Right ventricle myocardium superior (tissue), 1 donor: ENCODE data around the gene GLG1. TPM values are rescaled to one million over a fixed set of nuclear protein-coding genes. Genes with fewer than 3 reads are reported as not detected.
A peak's percentile ranks its signal among the peaks of the same experiment; 100 is the strongest.

Experiments
- ATAC-seq: fragments of 200-7000 bp; cut with Tn5 transposase; one replicate; pipeline ENCODE4 v1.9.1; 2020; ENCODE audit warnings: mild to moderate bottlenecking; ENCODE audit not compliant: poor library complexity
- DNase-seq: peaks from one replicate; pipeline ENCODE4 v3.0.0-alpha.2; 2020
- intact Hi-C: fragments of 100-400 bp; cut with DNase I; formaldehyde crosslinking; loops from one replicate; pipeline ENCODE4 v1.11.2; 2022
- total RNA-seq: library from RNA; stranded (reverse); fragmentation: NEBNext Ultra II Directional; extraction: Animal tissue kit (Norgen Biotek cat#: 25700); gene quantifications from one replicate; pipeline ENCODE4 v1.2.1, GENCODE V29; 2021
- donor health status: DM: no; HTN: yes; CAD: no; lungs with severe emphysema.

GLG1 gene
- total RNA-seq, 1 donor from 2014 or later: 62.4 TPM

DNA sequence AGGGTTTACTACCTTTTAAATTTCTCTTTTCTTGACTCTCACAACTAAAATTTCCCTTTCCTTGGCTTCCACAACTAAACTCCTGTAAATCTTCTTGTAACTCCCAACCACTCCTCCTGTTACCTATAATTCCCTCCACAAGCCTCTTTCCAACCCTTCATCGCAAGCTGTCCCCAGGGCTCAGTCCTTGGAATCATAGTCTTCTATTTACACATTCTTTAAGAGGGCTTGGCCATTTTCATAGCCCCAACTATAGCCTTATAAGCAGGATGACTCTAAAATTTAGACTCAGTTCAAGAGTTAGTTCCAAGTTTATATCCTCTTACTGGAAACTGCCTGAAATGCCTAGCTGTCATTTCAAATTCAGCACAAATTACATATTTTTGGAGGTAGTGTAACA is 23.9 kb downstream of the GLG1 start:
- no peak for ATAC-seq
- DNase-seq: no peak
- intact Hi-C loops: no loop called here

DNA sequence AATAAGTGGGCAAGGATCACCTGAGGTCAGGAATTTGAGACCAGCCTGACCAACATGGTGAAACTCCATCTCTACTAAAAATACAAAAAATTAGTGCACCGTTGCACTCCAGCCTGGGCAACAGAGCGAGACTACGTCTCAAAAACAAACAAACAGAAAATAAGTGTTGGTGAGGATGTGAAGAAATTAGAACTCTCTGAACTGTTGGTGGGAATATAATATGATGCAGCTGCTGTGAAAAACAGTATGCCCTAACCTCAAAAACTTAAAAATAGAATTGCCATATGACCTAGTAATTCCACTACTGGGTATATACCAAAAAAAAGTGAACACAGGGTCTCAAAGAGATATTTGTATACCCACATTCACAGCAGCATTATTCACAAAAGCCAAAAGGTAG is 26.1 kb downstream of the GLG1 start:
- no peak for ATAC-seq
- intact Hi-C loops: no loop called here
- DNase-seq: no peak

DNA sequence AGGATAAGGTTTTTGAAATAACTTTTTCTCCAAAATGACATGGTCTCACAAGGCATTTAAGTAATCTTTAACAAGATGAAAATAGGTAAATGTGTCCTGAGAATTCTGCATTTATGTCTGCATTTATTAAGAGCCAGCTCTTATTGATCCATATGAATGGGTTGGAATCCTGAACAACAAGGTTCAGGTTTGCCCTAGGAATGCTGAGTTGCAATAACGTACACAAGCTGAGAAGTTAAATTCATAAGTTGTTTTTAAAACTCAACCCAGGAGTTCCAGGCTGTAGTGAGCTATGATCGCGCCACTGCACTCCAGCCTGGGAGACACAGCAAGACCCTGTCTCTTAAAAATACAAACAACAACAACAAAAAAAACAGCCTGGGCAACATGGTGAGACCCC is 28.1 kb downstream of the GLG1 start:
- no peak for ATAC-seq
- intact Hi-C loops: no loop called here
- no peak for DNase-seq

DNA sequence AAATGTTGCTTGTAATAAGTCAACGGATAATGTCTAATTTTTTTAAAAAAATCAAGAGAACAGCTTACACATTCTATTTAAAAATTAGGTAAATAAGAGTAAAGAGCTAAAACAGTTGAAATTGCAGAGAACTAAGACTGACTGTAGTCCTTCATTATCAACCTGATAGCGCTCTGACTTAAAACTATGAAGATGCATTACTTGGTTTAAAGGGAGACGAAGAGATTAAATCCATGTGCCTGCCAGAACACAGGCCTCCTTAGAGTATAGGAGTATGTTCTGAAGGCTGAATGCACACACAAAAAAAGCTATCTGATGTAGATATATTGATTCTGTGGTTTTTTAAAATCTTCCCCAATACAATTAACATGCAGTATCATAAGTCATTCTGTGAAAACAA is 28.5 kb downstream of the GLG1 start:
- intact Hi-C loops: no loop called here
- ATAC-seq (no peak), DNase-seq (no peak)

DNA sequence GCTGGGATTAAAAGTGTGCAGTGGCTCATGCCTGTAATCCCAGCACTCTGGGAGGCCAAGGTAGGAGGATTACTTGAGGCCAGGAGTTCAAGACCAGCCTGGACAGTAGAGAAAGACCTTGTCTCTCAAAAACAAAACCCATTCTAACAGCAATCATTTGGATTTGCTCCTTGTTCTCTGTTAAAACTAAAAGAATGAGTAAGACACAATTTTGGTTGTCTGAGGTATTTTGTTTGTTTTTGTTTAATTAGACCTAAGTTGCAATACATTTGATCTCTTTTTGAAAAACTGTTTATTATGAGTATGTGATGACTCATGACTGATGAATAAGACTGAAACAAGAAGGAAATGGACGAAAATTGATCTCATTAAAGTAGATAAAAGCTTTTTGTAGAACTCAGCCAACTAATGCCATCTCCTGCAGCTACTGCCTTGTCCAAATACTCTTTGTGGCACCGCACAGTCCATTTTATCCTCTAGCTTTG is 29.0 kb downstream of the GLG1 start:
- intact Hi-C loops: no loop called here
- ATAC-seq (no peak), DNase-seq (no peak)

DNA sequence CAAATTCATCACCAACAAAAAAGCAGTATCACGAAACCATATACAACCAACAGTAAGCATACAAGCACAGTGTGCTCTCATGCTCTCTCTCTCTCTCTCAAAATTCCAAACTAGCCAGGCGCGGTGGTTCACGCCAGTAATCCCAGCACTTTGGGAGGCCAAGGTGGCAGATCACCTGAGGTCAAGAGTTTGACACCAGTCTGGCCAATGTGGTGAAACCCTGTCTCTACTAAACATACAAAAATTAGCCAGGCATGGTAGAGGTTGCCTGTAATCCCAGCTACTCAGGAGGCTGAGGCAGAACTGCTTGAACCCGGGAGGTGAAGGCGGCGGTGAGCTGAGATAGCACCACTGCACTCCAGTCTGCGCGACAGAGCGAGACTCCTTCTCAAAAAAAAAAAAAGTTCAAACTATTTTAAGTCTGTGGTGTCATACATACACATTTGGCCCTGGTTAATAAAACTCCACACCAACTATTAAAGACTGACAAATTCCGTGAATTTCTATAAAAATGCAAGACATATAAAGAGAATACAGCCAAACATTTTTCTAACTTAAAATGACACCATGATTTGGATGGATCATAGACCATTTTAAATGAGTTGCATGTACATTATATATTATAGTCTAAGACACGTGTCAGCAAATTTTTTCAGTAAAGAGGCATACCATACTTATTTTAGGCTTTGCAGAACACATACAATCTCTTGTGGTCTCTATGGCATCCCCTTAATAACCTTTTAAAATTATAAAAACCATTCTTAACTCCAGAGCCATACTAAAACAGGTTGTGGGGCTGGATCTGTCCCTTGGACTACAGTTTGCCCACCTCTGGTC is 30.9 kb downstream of the GLG1 start:
- DNase-seq: no peak
- intact Hi-C loops: no loop called here
- ATAC-seq: peak; percentile 66

DNA sequence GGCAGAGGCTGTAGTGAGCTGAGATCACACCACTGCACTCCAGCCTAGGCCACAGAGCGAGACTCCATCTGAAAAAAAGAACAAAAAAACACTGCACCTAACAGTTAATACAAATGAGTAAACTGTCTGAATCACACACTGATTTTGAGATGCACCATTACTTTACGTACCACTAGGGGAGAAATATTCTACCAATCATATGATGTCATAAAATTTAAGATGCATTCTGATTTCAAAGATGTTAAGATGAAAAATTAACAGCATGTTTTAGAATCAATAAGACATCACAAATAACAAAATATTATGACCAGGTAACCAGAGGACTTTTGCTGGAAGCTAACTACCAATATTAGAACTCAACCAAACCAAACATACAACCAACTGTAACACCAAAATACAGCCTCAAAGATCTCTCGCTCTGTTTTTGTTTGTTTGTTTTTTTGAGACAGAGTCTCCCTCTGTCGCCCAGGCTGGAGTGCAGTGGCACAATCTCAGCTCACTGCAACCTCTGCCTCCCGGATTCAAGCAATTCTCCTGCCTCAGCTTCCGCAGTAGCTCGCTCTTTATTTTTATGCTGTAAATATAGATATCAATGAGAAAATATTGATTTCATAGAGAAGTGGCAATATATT is 31.6 kb downstream of the GLG1 start:
- ATAC-seq (no peak), DNase-seq (no peak)
- intact Hi-C loops: no loop called here

DNA sequence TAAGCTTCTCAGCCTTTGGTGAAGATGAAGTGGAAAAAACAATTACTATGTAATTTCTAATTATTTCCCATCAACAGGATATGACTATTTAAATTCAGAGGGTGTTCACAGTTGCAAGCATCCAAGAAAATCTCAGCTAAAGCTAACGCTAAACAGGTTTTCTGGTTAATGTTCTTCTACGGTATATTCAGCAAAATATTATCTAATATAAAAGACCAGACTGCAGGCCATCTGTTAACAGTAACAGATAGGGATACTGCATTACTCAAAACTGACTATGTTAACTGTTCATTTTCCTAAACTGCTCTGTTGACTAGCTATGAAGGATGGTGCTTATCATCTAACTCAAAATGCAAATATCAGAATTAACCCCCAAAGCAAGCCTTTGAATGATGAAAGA is 32.8 kb downstream of the GLG1 start:
- intact Hi-C loops: no loop called here
- DNase-seq (no peak), ATAC-seq (no peak)

DNA sequence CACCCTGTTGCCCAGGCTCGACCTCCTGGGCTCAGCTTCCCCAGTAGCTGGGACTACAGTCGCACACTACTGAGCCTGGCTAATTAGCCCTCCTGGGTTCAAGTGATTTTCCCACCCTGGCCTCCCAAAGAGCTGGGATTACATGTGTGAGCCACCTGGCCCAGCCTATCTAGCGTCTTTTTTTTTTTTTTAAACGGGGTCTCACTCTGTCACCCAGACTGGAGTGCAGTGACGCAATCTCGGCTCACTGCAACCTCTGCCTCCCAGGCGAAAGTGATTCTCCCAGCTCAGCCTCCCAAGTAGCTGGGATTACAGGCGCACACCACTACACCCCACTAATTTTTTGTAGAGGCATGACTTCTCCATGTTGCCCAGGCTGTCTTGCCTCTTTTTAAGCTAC is 33.3 kb downstream of the GLG1 start:
- ATAC-seq: no peak
- no peak for DNase-seq
- intact Hi-C loops: no loop called here

DNA sequence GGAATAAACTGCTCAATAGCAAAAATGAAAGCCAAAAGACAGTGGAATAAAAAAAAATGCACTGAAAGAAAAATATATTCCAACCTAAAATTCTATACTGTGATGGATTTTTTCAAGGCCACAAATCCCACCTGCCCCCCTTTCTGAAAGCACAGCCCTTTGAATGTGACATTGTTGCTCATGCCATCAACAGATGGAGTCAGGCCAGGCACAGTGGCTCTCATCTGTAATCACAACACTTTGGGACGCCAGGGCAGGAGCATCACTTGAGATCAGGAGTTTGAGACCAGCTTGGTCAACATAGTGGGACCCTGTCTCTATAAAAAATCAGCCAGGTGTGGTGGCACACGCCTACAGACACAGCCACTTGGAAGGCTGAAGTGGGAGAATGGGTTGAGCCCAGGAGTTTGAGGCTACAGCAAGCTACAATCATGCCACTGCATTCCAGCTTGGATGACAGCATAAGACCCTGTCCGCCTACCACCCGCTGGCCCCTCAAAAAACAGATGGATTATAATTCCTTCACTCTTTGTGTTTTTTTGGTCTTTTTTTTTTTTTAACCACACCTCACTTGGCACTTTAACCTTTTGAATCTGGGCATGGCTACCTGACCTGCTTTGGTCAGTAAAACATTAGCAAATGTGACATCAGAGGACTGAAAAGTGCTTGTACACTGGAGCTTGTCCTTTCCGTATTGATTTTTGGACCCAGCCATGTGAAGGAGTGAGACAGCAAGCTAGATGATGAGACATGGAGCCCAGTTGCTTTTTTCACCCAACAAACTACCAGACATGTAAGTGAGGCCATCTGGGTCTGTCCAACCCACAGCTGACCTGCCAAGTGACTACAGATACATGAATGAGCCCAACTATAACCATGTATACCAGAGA is 36.3 kb downstream of the GLG1 start:
- no peak for DNase-seq
- ATAC-seq: peak; percentile 16

DNA sequence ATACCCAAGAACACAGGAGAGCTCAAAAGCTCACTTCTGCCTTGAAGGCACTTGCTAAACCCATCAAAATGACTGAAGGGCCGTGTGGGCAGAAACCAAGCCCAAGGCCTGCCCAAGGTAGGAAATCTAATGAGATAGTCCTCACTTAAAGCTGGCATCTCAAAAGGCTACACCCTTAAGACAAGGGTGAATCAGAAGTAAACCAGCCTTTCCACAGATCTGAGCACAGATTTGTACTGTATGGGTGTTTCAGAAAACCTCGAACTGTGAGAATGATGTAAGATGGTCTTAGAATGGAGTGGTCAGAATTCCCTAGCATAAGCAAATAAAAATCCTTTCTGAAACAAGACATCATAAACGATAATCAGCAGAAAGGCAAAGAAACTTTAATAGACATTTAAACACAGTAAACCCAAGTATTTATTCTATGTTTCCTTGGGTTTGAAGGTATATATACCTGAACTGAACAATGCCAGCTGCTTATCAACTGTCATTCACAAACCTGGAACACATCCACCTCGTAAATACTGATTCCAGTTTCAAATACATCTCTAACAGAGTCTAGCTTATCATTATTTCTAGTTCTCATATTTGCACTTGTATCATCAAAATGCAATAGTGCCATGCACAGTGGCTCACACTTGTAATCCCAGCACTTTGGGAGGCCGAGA is 37.8 kb downstream of the GLG1 start:
- intact Hi-C loops: no loop called here
- ATAC-seq (no peak), DNase-seq (no peak)

More for the DNA sequence above, 36.3 kb downstream of the GLG1 start:
- intact Hi-C loops: no loop called here

DNA sequence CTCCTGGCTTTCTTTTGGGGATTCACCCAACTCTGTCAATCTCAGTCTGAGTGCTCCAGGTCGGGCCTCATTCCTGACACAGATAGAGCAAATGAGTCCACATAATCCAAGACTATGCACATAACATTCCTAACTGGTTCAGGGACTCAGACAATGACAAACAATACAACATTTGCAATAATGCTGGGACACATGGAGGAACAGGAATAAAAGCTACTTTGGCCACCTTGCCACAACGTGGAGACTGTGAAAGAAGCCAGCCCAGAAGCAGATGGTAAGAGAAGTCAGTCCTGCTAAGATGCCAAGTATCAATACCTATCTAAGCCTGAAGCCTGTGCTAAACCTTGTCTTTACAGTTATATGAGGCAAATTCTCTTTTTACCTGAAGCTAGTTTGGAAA is 39.0 kb downstream of the GLG1 start:
- no peak for ATAC-seq
- intact Hi-C loops: no loop called here
- DNase-seq: no peak

DNA sequence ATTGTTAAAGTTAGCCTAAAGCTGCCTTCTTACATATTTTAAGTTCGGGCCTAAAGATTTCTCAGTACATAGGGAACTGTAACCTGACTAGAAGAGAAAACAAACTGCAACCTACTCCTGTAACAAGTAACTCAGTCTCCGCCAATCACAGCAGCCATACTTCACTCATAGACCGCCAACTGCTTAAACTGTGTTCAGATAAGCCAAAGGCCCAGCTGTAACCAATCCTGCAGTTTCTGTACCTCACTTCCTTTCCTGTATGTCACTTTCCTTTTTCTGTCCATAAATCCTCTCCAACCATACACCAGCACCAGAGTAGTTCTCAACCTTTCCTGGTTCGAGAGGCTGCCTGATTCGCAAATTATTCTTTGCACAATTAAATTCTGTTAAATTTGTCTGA is 41.5 kb downstream of the GLG1 start:
- ATAC-seq (no peak), DNase-seq (no peak)
- intact Hi-C loops: no loop called here

DNA sequence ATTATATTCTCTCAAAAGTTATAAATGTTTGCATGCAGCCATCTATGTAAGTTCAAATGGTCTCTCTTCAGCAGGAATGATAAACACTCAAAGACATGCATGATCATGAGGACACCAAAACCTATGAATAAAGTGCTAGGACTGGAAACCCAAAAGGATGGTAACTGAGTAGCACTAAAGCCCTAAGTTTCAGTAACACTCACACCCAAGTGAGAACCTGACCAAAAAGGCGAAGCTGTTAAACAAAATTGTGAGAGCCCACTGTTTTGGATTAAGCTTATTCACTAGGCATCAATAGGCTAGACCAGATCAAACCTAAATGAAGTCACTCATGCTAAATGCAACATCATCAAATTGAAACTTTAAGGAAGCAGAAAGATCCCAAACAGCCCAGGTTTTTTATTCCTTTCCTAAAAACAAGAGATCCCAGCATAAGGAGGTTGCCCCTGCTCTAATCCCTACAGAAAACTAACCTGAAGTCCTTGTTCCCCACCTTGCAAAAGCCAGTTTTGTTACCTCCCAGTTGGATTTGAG is 42.4 kb downstream of the GLG1 start:
- DNase-seq: no peak
- intact Hi-C loops: no loop called here

DNA sequence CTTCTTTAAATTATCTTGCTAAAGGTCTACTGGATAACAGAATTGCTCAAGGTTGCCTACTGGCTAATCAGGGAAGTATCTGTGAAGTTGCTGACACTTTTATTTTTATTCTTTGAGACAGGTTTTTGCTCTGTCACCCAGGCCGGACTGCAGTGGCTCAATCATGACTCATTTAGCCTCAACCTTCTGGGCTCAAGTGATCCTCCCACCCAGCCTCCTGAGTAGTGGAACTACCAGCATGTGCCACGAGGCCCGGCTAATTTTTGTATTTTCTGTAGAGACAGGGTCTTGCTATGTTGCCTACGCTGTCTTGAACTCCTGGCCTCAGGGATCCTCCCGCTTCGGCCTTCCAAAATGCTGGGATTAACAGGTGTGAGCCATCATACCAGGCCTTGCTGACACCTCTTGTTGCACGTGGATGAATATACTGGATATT is 43.1 kb downstream of the GLG1 start:
- no peak for DNase-seq
- peak; percentile 20 for ATAC-seq
- intact Hi-C loops: no loop called here

More for the DNA sequence above, 42.4 kb downstream of the GLG1 start:
- ATAC-seq: no peak

DNA sequence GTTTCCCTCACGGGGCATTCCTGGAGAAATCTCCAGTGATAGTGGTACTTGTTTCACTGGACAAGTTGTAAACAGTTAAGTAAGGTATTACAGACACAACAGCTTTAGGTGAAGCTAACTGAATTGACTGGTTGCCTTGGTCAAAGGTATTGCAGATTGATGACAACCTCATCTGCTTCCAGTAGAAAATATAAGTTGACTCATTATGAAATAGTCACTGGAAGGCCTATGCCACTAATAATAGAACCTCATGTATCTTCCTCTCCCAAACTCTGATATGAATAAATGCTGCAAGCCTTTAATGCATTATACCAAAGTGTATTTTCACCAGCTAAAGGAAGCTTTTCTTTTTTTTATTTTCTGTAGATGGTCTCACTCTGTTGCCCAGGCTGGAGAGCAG is 44.8 kb downstream of the GLG1 start:
- no peak for DNase-seq
- intact Hi-C loops: no loop called here
- ATAC-seq: no peak

DNA sequence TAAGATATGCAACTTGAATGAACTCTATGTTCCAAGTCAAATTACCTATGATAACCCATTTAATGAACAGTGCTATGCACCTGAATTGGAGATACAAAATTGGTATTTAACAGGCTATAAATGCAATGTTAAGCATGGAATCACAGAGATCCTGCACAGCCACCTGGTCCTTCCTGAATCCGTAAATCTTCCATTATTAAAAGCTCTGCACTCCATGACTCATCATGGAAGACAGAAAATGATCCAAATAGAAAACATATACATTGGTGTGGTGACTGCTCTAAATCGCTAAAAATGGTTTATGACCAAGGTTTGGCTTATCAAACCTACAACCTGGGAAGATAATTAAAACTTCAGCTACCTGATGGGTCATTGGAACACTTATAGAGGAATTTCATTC is 45.3 kb downstream of the GLG1 start:
- intact Hi-C loops: no loop called here
- no peak for ATAC-seq
- no peak for DNase-seq

DNA sequence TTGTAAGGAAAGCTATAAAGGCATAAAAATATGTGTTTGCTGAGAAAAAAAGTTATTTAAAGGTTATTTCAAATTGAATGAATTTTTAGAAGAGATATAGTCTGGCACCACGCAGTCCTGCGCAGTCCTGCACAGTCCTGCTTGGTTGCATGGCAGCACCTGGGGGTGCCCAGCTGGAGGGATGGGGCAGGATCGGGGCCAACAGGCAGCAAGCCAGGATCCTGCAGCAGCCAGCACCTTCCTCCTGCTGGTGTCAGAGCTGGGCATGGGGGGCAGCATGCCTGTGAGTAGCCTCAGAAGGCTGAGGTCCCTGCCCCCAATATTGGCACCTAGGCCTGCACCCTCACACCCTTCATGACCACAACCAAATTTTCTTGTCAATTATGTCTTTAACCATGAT is 46.0 kb downstream of the GLG1 start:
- DNase-seq (no peak), ATAC-seq (peak; percentile 65)
- intact Hi-C loops: no loop called here

DNA sequence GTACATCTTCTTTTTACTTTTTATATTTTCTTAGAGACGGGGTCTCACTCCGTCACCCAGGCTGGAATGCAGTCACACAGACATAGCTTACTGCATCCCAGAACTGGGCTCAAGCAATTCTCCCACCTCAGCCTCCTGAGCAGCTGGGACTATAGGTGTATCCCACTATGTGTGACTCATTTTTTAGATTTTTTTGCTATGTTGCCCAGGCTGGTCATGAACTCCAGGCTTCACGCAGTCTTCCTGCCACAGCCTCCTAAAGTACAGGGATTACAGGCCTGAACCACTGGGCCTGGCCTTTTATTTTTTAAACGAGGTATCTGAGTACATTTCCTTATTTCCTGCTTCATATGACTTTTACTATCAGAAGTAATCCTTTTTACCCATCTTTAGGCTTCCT is 48.0 kb downstream of the GLG1 start:
- DNase-seq (no peak), ATAC-seq (no peak)
- intact Hi-C loops: no loop called here
